Keratinocyte (primary cell): ENCODE results near the gene HOXD10. TPM values are rescaled to one million over a fixed set of nuclear protein-coding genes. Genes with fewer than 3 reads are reported as not detected.

Experiments
- DNase-seq: peaks from one replicate; pipeline ENCODE4 v3.0.0-alpha.2; 2011; ENCODE audit warnings: low read depth, missing footprints, low spot score
- FAIRE-seq: peaks from 2 replicates; lab custom pipeline; 2011; peaks lifted over from hg19 to GRCh38; lab: Jason Lieb, UNC
- H2AFZ ChIP-seq: 2 replicates; pipeline ENCODE4 v1.6.0; 2012; ENCODE audit warnings: low read length, control low read depth, inconsistent platforms; ENCODE audit not compliant: control insufficient read depth
- H3K27ac ChIP-seq: 2 replicates; pipeline ENCODE4 v1.5.1; 2011; ENCODE audit warnings: low read length; ENCODE audit not compliant: control insufficient read depth, insufficient read depth
- H3K27me3 ChIP-seq: 3 replicates; pipeline ENCODE4 v1.6.0; 2011; ENCODE audit warnings: low read length; ENCODE audit not compliant: control insufficient read depth, insufficient read depth; ENCODE audit errors: extremely low read depth
- H3K36me3 ChIP-seq, 2 experiments: 2 replicates in 1 of 2; 3 replicates in 1 of 2; pipeline ENCODE4 v1.5.1; 2011; ENCODE audit warnings: low read length in 2 of 2, mild to moderate bottlenecking in 1 of 2; ENCODE audit not compliant: control insufficient read depth in 2 of 2, insufficient read depth in 2 of 2; ENCODE audit errors: extremely low read depth in 1 of 2
- H3K4me1 ChIP-seq: 3 replicates; pipeline ENCODE4 v1.5.1; 2011; ENCODE audit warnings: low read length; ENCODE audit not compliant: control insufficient read depth, insufficient read depth; ENCODE audit errors: extremely low read depth
- H3K4me2 ChIP-seq: 3 replicates; pipeline ENCODE4 v1.6.0; 2011; ENCODE audit warnings: low read depth, low read length; ENCODE audit not compliant: control insufficient read depth, insufficient read depth; ENCODE audit errors: extremely low read depth
- H3K4me3 ChIP-seq, 3 experiments: fragments of 200-600 bp in 1 of 3; sonication (generic) in 1 of 3; 2 replicates in 2 of 3; 3 replicates in 1 of 3; pipeline ENCODE4 v1.5.1; 2011 to 2016; ENCODE audit warnings: low read length in 3 of 3, mild to moderate bottlenecking in 3 of 3, control low read depth in 2 of 3, inconsistent platforms in 1 of 3, low read depth in 1 of 3, mixed read lengths in 1 of 3, mixed run types in 1 of 3, moderate library complexity in 1 of 3; ENCODE audit not compliant: control insufficient read depth in 2 of 3, insufficient read depth in 2 of 3; ENCODE audit errors: extremely low read depth in 1 of 3
- H3K79me2 ChIP-seq: 2 replicates; pipeline ENCODE4 v1.6.0; 2012; ENCODE audit warnings: low read length; ENCODE audit not compliant: control insufficient read depth, insufficient read depth
- H3K9ac ChIP-seq: 3 replicates; pipeline ENCODE4 v1.6.0; 2011; ENCODE audit warnings: low read length; ENCODE audit not compliant: control insufficient read depth, insufficient read depth; ENCODE audit errors: extremely low read depth
- H3K9me1 ChIP-seq: 3 replicates; pipeline ENCODE4 v1.6.0; 2011; ENCODE audit warnings: low read length; ENCODE audit not compliant: control insufficient read depth, insufficient read depth; ENCODE audit errors: extremely low read depth
- H3K9me3 ChIP-seq: 2 replicates; pipeline ENCODE4 v1.5.1; 2012; ENCODE audit warnings: low read depth, low read length; ENCODE audit not compliant: control insufficient read depth
- H4K20me1 ChIP-seq: 3 replicates; pipeline ENCODE4 v1.6.0; 2011; ENCODE audit warnings: low read length; ENCODE audit not compliant: control insufficient read depth, insufficient read depth; ENCODE audit errors: extremely low read depth
- CTCF ChIP-seq, 3 experiments: IDR thresholded peaks in 1 of 3; conservative IDR thresholded peaks in 1 of 3; optimal IDR thresholded peaks in 1 of 3; 2 replicates in 2 of 3; 3 replicates in 1 of 3; pipeline versions ENCODE3 to v1.5.1; 2011; ENCODE audit warnings: low read length in 3 of 3, mild to moderate bottlenecking in 3 of 3, moderate library complexity in 2 of 3, control low read depth in 1 of 3, inconsistent platforms in 1 of 3; ENCODE audit not compliant: insufficient read depth in 2 of 3; ENCODE audit errors: extremely low read depth in 1 of 3
- EZH2 ChIP-seq: IDR thresholded peaks from one replicate; pipeline ENCODE4 v1.6.1; 2012; ENCODE audit warnings: inconsistent platforms, mild to moderate bottlenecking, low read length, moderate library complexity
- dilution Hi-C: fragments of 300-500 bp; cut with MboI; formaldehyde crosslinking; loops from one replicate; pipeline ENCODE4 v1.7.0; 2020; ENCODE audit warnings: low sequenced_read_pairs; ENCODE audit not compliant: extremely low pct_ligation_motif_present
- polyA plus RNA-seq, 5 experiments: library from polyadenylated mRNA; depleted of rRNA in 3 of 5; stranded (reverse) in 3 of 5; stranded (forward) in 1 of 5; unstranded in 1 of 5; fragments of >200 nt; gene quantifications; 1 replicate in 1 of 5; 2 replicates in 3 of 5; 3 replicates in 1 of 5; pipeline versions ENCODE4 v1.2.1 to v1.2.3, GENCODE V29; 2011 to 2012; ENCODE audit warnings: missing spikeins in 2 of 5, low read depth in 1 of 5, low replicate concordance in 1 of 5

HOXD10 gene
- polyA plus RNA-seq, 1 donor (not counting 4 experiments of a cell fraction or from before 2014, with no cell fraction given): not detected

- peaks cover 3% of the 10 kb centered on the region for H4K20me1 ChIP-seq
- no peak within 1 kb of the TSS for H2AFZ ChIP-seq
- H3K79me2 ChIP-seq: no peaks in the 10 kb centered on the region
- no peaks in the 10 kb centered on the region for H3K36me3 ChIP-seq
- no peak within 1 kb of the TSS for H3K4me3 ChIP-seq
- dilution Hi-C loops: no loop called here
- no peak for DNase-seq
- no peak for FAIRE-seq
- H3K9me3 ChIP-seq: peaks cover 2% of the 10 kb centered on the region
- H3K9ac ChIP-seq: no peak within 1 kb of the TSS
- H3K9me1 ChIP-seq: no peaks in the 10 kb centered on the region
- H3K27ac ChIP-seq: no peak within 1 kb of the TSS
- H3K27me3 ChIP-seq: peaks cover 100% of the 10 kb centered on the region
- H3K4me2 ChIP-seq: peak within 1 kb of the TSS; percentile 45
- TF ChIP-seq CTCF (optimal IDR thresholded peaks at IDR 0.05 in 1 of 3, IDR thresholded peaks at IDR 0.05 in 1 of 3, conservative IDR thresholded peaks at IDR 0.05 in 1 of 3; ENCODE audit: extremely low read depth in 1 of 3, insufficient read depth in 2 of 3, low read length in 3 of 3): no peak
- TF ChIP-seq EZH2: peak; percentile 46
- H3K4me1 ChIP-seq: peaks cover 2% of the 10 kb centered on the region
These were observed 24.1 kb upstream of the HOXD10 start, which contains the start of gene HOXD13 for GRCh38 chr2:176092270-176093144. TSS of gene HOXD13 (plus strand) at chr2:176092721. CDS start at chr2:176092891, 170 bp downstream.

- dilution Hi-C loops: no loop called here
- no peak for FAIRE-seq
- Histone ChIP-seq H3K4me2 (peak overlapping the region; percentile 45), H2AFZ (no peak overlapping the region), H3K36me3 (no peaks in the 10 kb centered on the region), H3K79me2 (no peaks in the 10 kb centered on the region), H3K9me3 (peaks cover 2% of the 10 kb centered on the region), H3K27ac (no peak overlapping the region), H3K27me3 (peaks cover 100% of the 10 kb centered on the region), H4K20me1 (peaks cover 3% of the 10 kb centered on the region), H3K4me1 (peaks cover 2% of the 10 kb centered on the region), H3K4me3 (no peak overlapping the region), H3K9ac (no peak overlapping the region), H3K9me1 (no peaks in the 10 kb centered on the region)
- DNase-seq: no peak
- TF ChIP-seq EZH2 (peak; percentile 97), CTCF (optimal IDR thresholded peaks at IDR 0.05 in 1 of 3, IDR thresholded peaks at IDR 0.05 in 1 of 3, conservative IDR thresholded peaks at IDR 0.05 in 1 of 3; ENCODE audit: extremely low read depth in 1 of 3, insufficient read depth in 2 of 3, low read length in 3 of 3) (no peak)
These were observed 23.3 kb upstream of the HOXD10 start for GRCh38 chr2:176093145-176093897.
